Left lung (tissue), 10 donors: Measurements from ENCODE around the gene MEGF8. TPM values are rescaled to one million over a fixed set of nuclear protein-coding genes. Genes with fewer than 3 reads are reported as not detected.

Experiments used
- ATAC-seq: fragments of 200-7000 bp; cut with Tn5 transposase; one replicate; pipeline ENCODE4 v1.9.1; 2020; ENCODE audit warnings: moderate library complexity
- DNase-seq, 4 donors: peaks; one replicate each; pipeline ENCODE4 v3.0.0-alpha.2; 2013 to 2020
- H3K27ac ChIP-seq, 2 donors: fragments of 200-600 bp; sonication (generic) in 1 of 2; one replicate each; pipeline versions ENCODE4 v1.5.0 to v1.8.0; 2020 to 2021
- H3K27me3 ChIP-seq, 2 donors: fragments of 200-600 bp; sonication (generic) in 1 of 2; one replicate each; pipeline versions ENCODE4 v1.5.0 to v1.8.0; 2020 to 2021
- H3K36me3 ChIP-seq, 2 donors: fragments of 200-600 bp; sonication (generic) in 1 of 2; one replicate each; pipeline versions ENCODE4 v1.5.0 to v1.8.0; 2020 to 2021
- H3K4me1 ChIP-seq, 2 donors: fragments of 200-600 bp; one replicate each; pipeline ENCODE4 v1.8.0; 2021
- H3K4me3 ChIP-seq, 2 donors: fragments of 200-600 bp; sonication (generic) in 1 of 2; one replicate each; pipeline versions ENCODE4 v1.5.0 to v1.8.0; 2020 to 2021; ENCODE audit warnings: mild to moderate bottlenecking in 1 of 2
- H3K9me3 ChIP-seq, 2 donors: fragments of 200-600 bp; sonication (generic) in 1 of 2; one replicate each; pipeline versions ENCODE4 v1.5.0 to v1.8.0; 2020 to 2021
- CTCF ChIP-seq, 2 donors: fragments of 200-600 bp; sonication (generic) in 1 of 2; IDR thresholded peaks; one replicate each; pipeline versions ENCODE4 v1.5.0 to v1.8.0; 2021; ENCODE audit warnings: antibody characterized with exemption in 2 of 2
- intact Hi-C, 2 donors: fragments of 100-400 bp; cut with DNase I; formaldehyde crosslinking; loops; one replicate each; pipeline versions ENCODE4 v1.11.2 to v1.14.2; 2022
- polyA plus RNA-seq, 6 donors: library from polyadenylated mRNA; unstranded; fragments of 120-200 nt; gene quantifications; one replicate each; pipeline ENCODE4 v1.2.1, GENCODE V29; 2013; ENCODE audit not compliant: insufficient read length in 6 of 6
- total RNA-seq, 2 donors: library from RNA; stranded (reverse); fragmentation: NEBNext Ultra II Directional; extraction: Animal tissue kit (Norgen Biotek cat#: 25700); gene quantifications; one replicate each; pipeline ENCODE4 v1.2.1, GENCODE V29; 2021
- donor health status: DM: no; HTN: yes; CAD: no.
- donor health status: DM: no; HTN: no; CAD: no.

Gene MEGF8
- total and polyA plus RNA-seq, 8 donors = 15.7 to 38.9 (median 34.8) TPM

- intact Hi-C loops = no loop called here
- Histone ChIP-seq H3K9me3 (no peaks in the 10 kb centered on the region), H3K27me3 (peaks cover 22 to 39% of the 10 kb centered on the region in 2 donors), H3K36me3 (no peaks in the 10 kb centered on the region), H3K4me3 (no peak overlapping the region), H3K27ac (no peak overlapping the region), H3K4me1 (peaks cover 16 to 32% of the 10 kb centered on the region in 2 donors)
- TF ChIP-seq CTCF (IDR thresholded peaks at IDR 0.05) = no peak
- ATAC-seq = no peak
- no peak for DNase-seq
These were observed 3.1 kb upstream of the MEGF8 start for GRCh38 chr19:42322305-42322704.

GRCh38 chr19:42323473-42323851 lies 2.0 kb upstream of the MEGF8 start:
- no peak overlapping the region for H3K4me3 ChIP-seq
- TF ChIP-seq CTCF (IDR thresholded peaks at IDR 0.05) = no peak
- H3K9me3 ChIP-seq = no peaks in the 10 kb centered on the region
- ATAC-seq (no peak), DNase-seq (no peak)
- intact Hi-C loops = no loop called here
- H3K4me1 ChIP-seq = peaks cover 16 to 37% of the 10 kb centered on the region in 2 donors
- H3K27ac ChIP-seq = no peak overlapping the region
- H3K36me3 ChIP-seq = no peaks in the 10 kb centered on the region
- H3K27me3 ChIP-seq = peaks cover 22 to 39% of the 10 kb centered on the region in 2 donors

GRCh38 chr19:42323852-42324654 lies 1.4 kb upstream of the MEGF8 start:
- Histone ChIP-seq H3K27me3 (peaks cover 22 to 39% of the 10 kb centered on the region in 2 donors), H3K9me3 (no peaks in the 10 kb centered on the region), H3K4me1 (peaks cover 16 to 37% of the 10 kb centered on the region in 2 donors), H3K27ac (no peak overlapping the region), H3K36me3 (no peaks in the 10 kb centered on the region), H3K4me3 (peak overlapping the region in 1 of 2 donors; percentile 98)
- DNase-seq (no peak), ATAC-seq (no peak)
- TF ChIP-seq CTCF (IDR thresholded peaks at IDR 0.05) = no peak
- intact Hi-C loops = no loop called here

GRCh38 chr19:42324655-42325307 lies 654 bp upstream of the MEGF8 start:
- intact Hi-C loops = no loop called here
- no peaks in the 10 kb centered on the region for H3K9me3 ChIP-seq
- ATAC-seq (no peak), DNase-seq (no peak)
- H3K4me1 ChIP-seq = peaks cover 16 to 37% of the 10 kb centered on the region in 2 donors
- peak overlapping the region in 1 of 2 donors; percentile 98 for H3K4me3 ChIP-seq
- H3K27me3 ChIP-seq = peaks cover 22 to 39% of the 10 kb centered on the region in 2 donors
- TF ChIP-seq CTCF (IDR thresholded peaks at IDR 0.05) = no peak
- peak overlapping the region in 1 of 2 donors; percentile 79 for H3K27ac ChIP-seq
- no peaks in the 10 kb centered on the region for H3K36me3 ChIP-seq
